NCI-H1417 treated with DMSO at 0.1 percent for 48 hours (cell line): ENCODE measurements around the gene CDK11B.
"Not testable (repeated sequence)": the region's sequence is repeated elsewhere in the genome, so short reads cannot be mapped to it uniquely, and the experiment has no call there.

Experiments
- DNase-seq: peaks from one replicate; lab custom pipeline; 2025; lab: John Stamatoyannopoulos, UW

CDK11B gene

DNA sequence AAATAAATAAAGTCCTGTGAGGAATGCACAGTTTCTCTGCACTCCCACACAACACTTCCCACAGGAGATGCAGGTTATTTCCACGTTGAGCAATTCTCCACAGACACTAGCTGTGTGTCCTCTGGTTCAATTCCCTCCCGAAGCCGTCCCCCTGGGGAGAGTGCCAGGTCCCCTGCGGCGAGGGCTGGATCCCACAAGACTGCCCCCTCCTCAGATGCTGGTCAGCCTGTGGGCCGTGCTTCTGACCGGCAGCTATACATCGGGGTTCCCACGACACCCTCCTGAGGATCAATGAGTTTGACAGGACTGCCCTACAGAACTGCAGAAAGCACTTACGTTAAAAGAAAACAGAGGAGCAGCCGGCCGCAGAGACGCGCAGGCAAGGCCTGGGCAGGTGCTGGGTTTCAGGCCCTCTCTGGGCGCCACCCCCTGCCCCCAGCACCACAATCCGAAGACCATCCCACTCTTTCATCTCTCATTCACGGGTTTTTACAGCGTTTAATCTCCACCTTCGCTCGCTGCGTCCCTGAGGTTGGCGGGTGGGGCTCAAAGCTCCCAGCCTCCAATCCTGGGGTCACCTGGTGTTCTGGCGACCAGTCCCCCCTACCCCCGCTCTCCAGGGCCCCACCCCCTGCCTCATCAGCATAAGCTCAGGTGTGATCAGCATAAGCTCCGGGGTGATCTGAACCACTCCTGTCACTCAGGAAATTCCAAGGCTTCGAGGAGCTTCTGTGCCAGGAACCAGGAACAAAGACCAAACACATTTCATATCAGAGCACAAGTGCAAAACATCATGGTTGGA lies 24.5 kb upstream of the CDK11B start:
- no peak for DNase-seq

- no peak for DNase-seq
These were observed 22.1 kb upstream of the CDK11B start for GRCh38 chr1:1680912-1681273.

- no peak for DNase-seq
These were observed 21.5 kb upstream of the CDK11B start for GRCh38 chr1:1680031-1680911.

- DNase-seq, result no peak
These were observed 20.0 kb upstream of the CDK11B start for GRCh38 chr1:1678581-1679380.

GRCh38 chr1:1677718-1678580 lies 19.1 kb upstream of the CDK11B start:
- DNase-seq, result no peak

DNA sequence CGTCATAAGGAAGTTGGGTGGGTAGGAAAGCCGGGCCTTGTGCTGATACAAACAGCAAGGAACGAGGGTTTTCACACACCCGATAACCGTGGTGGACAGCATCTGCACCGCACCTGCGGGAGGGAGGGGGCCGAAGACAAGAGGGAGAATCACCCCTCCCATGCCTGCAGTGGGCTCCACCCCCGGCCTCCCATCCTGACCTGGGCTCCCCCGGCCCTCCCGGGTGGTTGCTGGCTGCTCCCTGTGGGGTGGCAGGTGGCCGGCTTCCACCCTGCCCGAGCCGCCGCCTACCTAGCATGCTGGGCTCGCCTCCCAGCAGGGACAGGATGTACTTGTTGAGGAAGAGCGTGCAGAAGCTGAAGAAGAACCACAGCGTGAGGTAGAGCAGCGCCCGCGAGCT lies 17.3 kb upstream of the CDK11B start:
- DNase-seq, result not testable (repeated sequence)

DNA sequence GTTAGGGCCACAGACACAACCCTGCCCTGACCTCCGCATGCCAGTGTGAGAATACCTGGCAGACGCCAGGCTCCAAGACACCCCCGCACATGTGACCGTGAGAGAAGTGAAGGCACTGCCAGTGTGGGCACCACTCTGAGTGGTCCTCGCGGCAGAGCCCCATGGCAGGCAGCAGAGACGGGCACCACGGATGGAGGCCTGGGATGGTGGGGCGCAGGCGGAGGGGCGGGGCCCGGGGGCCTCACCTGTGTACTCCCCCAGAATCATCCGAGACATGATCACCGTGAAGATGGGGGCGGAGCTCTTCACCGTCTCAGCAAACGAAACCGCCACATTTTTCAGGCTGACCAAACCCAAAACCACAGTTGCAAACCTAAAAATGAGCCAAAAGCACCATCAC lies 16.4 kb upstream of the CDK11B start:
- not testable (repeated sequence) for DNase-seq

GRCh38 chr1:1674806-1675205 lies 16.0 kb upstream of the CDK11B start:
- not testable (repeated sequence) for DNase-seq

DNA sequence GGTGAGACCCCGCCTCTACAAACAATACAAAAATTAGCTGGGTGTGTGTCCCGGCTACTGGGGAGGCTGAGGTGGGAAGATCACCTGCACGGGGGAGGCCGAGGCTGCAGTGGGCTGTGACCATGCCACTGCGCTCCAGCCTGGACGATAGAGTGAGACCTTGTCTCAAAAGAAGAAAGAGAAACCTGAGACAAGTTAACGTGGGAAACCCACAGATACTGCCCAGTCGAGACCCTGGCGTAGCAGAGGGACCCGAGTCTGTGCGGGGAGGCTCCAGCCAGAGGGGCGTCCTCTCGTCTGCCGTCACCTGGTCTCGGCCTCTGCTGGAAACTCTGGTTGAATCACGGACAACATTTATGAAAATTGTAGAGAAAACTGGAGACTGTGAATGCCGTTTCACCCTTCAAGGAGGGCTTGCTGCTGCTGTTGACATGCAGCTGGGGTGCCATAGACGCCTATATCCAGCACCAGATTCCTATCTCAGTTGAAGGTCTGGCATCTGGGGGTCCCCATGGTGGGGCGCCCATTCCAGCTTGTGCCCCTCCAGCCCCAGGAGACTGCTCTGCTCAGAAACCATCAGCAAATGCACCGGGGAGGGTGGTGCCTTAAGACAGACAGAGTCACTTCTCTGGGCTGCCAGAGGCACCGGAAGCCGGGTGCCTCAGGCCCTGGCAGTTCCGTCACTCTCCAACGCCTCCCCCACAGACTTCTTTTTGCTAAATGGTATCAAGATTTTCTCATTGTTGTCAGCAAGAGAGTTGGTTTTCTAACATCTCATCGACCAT lies 13.6 kb upstream of the CDK11B start:
- DNase-seq, result no peak

- DNase-seq, result no peak
These were observed 12.7 kb upstream of the CDK11B start for GRCh38 chr1:1671365-1672119.

- no peak for DNase-seq
These were observed 12.1 kb upstream of the CDK11B start for GRCh38 chr1:1670866-1671265.

DNA sequence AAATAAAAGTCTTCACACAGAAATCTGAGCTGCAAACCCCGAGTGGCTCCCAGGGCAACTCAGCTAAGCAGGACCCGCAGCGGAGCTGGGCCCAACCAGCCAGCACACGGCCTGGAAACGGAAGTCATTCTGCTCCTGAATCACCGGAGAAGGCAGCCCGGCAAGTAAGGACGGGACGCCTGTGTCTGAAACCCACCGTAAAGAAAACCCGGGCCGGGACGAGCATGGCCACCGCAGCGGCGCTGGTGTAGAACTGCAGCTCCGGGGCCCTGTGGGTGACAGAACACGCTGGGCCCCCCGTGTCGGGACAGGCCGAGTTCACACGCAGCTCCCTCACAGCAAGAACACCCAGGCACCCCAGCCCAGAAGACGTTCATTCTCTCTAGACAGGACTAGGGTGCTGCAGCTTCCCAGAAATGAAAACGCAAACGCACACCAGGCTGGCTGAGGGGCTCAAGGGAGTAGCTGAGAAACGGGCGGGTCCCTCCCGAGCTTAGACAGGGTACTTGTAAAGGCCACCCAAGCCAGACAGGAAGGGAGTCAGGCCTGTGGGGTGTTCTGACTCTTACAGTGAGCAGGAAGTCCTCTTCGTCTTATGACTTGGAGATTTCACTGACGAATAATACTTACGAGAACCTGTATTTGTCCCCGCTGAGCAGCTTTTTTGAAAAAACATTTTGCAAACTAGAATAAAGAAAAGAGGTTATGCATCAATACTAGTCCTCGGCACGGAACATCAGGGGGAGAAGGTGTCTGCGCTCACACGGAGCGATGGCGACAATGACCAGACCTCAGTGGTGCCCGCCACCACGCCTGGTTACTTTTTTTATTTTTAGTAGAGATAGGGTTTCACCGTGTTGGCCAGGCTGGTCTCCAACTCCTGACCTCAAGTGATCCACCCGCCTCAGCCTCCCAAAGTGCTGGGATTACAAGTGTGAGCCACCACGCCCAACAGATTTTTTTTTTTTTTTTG lies 10.9 kb upstream of the CDK11B start:
- DNase-seq, result no peak

DNA sequence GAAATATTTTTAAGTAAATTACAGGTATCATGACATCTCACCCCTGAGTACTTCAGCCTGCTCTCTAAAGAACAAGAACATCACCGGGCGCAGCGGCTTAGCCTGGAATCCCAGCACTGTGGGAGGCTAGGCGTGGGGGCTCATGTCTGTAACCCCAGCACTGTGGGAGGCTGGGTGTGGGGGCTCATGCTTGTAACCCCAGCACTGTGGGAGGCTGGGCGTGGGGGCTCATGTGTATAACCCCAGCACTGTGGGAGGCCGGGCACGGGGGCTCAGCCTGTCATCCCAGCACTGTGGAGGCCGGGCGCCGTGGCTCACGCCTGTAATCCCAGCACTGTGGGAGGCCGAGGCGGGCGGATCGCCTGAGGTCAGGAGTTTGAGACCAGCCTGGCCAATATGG lies 7.7 kb upstream of the CDK11B start:
- no peak for DNase-seq

DNA sequence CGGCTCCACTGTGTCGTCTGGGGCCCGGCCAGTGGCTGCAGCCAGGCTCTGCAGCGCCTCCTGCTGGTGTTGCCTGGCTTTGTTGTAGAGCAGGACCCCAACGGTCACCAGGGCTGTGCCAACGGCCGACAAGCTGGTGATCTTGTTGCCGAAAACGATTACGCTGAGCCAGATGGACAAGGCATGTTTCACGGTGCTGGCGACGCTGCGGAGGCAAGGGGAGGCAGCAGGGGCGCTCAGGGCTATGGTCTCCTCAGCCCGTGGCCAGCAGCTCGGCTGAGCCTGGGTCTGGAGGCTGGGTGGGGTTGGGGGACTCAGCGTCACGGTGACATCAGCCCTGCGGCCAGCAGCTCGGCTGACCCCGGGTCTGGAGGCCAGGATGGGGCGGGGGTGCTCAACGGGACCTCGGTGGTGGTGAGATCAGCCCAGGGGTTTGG lies 7.0 kb upstream of the CDK11B start:
- DNase-seq, result no peak

DNA sequence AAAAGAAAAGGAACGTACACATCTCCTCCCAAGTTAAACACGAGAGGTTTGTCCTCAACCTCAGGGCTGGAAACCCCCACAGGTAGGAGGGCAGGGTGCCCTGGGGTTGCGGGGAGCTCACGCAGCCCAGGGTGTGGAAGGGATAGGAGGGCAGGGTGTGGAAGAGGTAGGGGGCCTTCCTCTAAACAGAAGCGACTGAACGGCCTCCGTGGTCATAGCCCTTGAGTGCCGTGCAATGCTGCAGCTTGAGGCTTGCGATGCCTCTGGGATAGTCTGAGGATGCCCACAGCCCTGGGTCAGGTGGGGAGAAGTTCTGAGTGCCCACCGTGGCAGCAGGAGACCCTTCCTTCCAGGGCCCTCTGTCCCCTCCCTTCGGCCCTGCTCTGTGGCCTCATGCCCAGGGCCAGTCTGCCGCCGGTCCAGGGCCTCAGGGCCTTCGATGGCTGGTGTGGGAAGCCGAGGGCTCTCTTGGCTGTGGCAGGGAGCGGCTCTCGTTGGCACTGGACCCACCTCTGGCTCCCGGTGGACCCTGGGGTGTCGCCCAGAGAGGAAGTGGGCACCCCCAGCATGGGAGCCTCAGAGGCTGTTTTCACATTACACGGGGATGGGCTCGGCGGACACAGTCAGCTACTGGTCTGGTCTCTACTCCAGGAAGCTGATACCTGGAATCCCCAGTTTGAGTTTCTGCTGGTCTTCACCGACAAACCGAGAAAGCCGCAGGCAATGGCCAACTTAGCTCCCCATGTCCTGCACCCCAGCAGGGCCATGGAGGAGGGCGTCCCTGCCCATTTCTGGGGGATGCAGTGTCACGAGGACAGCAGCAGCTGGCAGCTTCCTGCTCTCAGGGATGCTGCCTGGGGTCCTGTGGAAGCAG lies 6.4 kb upstream of the CDK11B start:
- no peak for DNase-seq

DNA sequence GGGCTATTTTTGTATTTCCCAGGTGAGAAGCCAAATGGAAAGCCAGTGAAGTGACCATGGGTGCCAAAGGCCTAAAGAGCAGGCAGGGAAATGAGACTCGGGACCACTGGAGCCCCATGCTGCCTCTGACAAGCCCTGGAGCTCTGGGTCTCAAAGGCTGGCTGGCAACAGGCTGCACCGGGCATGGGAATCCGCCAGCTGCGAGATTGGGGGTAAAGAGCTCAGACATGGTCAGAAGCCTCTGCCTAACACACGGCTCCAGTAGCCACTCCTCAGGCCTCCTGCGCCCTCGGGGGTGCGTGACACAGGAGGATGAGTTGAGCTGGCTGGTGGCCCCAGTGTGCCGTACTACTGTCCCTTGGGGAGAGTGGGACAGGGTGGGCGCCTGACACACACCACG lies 5.5 kb upstream of the CDK11B start:
- not testable (repeated sequence) for DNase-seq

- not testable (repeated sequence) for DNase-seq
These were observed 4.2 kb upstream of the CDK11B start for GRCh38 chr1:1662830-1663560.
